HUDEP-2 (cell line): ENCODE measurements around the gene ANKDD1A.

ENCODE experiments used
- DNase-seq, 76 experiments: peaks; one replicate each; lab custom pipeline; 2025; ENCODE audit not compliant: unreplicated experiment in 76 of 76; lab: John Stamatoyannopoulos, UW

Gene ANKDD1A

GRCh38 chr15:64921711-64922110 is 10.0 kb downstream of the ANKDD1A start:
- DNase-seq, result no peak

- no peak for DNase-seq
These were observed 11.8 kb downstream of the ANKDD1A start for GRCh38 chr15:64923546-64923945.

GRCh38 chr15:64925335-64926330 is 13.9 kb downstream of the ANKDD1A start:
- DNase-seq, result no peak

- DNase-seq, result no peak
These were observed 15.0 kb downstream of the ANKDD1A start for GRCh38 chr15:64926661-64927060.

- no peak for DNase-seq
These were observed 17.0 kb downstream of the ANKDD1A start for GRCh38 chr15:64928626-64929220.

GRCh38 chr15:64930019-64930652 is 18.4 kb downstream of the ANKDD1A start:
- no peak for DNase-seq

GRCh38 chr15:64930778-64931371 is 19.2 kb downstream of the ANKDD1A start:
- no peak for DNase-seq

GRCh38 chr15:64931381-64931780 is 19.7 kb downstream of the ANKDD1A start:
- no peak for DNase-seq

- DNase-seq, result no peak
These were observed 22.3 kb downstream of the ANKDD1A start for GRCh38 chr15:64934023-64934422.

- no peak for DNase-seq
These were observed 26.5 kb downstream of the ANKDD1A start for GRCh38 chr15:64938192-64938591.

- no peak for DNase-seq
These were observed 30.7 kb downstream of the ANKDD1A start for GRCh38 chr15:64942356-64942755.

GRCh38 chr15:64943512-64944225 is 32.0 kb downstream of the ANKDD1A start:
- DNase-seq, result no peak

- no peak for DNase-seq
These were observed 33.3 kb downstream of the ANKDD1A start for GRCh38 chr15:64944961-64945360.

- no peak for DNase-seq
These were observed 35.5 kb downstream of the ANKDD1A start for GRCh38 chr15:64947211-64947610.

- no peak for DNase-seq
These were observed 37.2 kb downstream of the ANKDD1A start for GRCh38 chr15:64948916-64949315.

- DNase-seq, result no peak
These were observed 37.9 kb downstream of the ANKDD1A start for GRCh38 chr15:64949383-64950186.

- DNase-seq, result no peak
These were observed 39.2 kb downstream of the ANKDD1A start for GRCh38 chr15:64950888-64951287.

- no peak for DNase-seq
These were observed 40.2 kb downstream of the ANKDD1A start for GRCh38 chr15:64951777-64952418.

GRCh38 chr15:64954395-64954794 is 42.7 kb downstream of the ANKDD1A start:
- DNase-seq, result no peak
